ENCODE data around the gene CADPS. TPM values are rescaled to one million over a fixed set of nuclear protein-coding genes. Genes with fewer than 3 reads are reported as not detected.

CADPS gene
- total and polyA plus RNA-seq, 4 donors = 0.13 to 3.6 (median 0.49) TPM

DNA sequence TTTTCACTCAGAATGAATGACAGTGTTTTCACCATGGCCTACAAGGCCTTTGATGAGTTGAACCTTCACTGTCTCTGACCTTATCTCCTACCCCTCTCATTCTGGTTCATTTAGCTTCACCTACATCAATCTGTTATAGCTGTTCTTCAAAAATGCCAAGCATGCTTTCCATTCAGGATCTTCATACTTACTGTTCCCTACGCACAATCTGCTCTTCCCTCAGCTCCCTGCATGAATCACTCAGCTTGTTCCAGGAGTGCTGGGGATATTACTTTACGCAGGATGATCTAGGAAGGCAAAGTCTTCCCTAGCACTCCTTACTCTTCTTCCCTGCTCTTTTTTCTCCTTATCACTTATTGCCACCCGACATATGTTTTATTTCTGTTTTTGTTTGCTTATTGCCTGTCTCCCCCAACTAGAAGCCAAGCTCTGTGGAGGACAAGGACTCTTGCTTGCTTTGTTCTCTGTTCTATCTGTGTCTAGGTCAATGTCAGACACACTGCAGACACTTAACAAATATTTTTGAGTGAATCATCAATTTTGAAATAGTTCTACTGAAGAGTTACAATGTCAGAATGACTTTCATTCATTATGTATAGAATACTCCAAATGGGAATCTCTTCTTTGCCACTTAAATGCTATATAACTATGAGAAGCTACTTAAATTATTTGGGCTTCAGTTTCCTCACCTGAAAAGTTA is 263.5 kb downstream of the CADPS start:
- Histone ChIP-seq H3K36me3 (ENCODE audit: control insufficient read depth in 4 of 4, insufficient read depth in 4 of 4, low read length in 4 of 4) (no peaks in the 10 kb centered on the region), H3K27me3 (ENCODE audit: control insufficient read depth in 3 of 3, insufficient read depth in 3 of 3, low read length in 2 of 3) (peaks cover 0 to 3% (median 0%) of the 10 kb centered on the region in 3 donors), H3K4me3 (no peak overlapping the region), H3K4me1 (ENCODE audit: control insufficient read depth in 5 of 5, insufficient read depth in 5 of 5, low read length in 5 of 5) (peaks cover 0 to 6% (median 0%) of the 10 kb centered on the region in 5 donors), H3K9me3 (ENCODE audit: control insufficient read depth in 4 of 4, insufficient read depth in 3 of 4, low read length in 3 of 4) (no peaks in the 10 kb centered on the region), H3K27ac (ENCODE audit: low read depth in 1 of 2, low read length in 1 of 2) (no peak overlapping the region), H3K9ac (ENCODE audit: insufficient read depth in 1 of 2, low read length in 2 of 2) (no peak overlapping the region)
- TF ChIP-seq, protein P1, sequence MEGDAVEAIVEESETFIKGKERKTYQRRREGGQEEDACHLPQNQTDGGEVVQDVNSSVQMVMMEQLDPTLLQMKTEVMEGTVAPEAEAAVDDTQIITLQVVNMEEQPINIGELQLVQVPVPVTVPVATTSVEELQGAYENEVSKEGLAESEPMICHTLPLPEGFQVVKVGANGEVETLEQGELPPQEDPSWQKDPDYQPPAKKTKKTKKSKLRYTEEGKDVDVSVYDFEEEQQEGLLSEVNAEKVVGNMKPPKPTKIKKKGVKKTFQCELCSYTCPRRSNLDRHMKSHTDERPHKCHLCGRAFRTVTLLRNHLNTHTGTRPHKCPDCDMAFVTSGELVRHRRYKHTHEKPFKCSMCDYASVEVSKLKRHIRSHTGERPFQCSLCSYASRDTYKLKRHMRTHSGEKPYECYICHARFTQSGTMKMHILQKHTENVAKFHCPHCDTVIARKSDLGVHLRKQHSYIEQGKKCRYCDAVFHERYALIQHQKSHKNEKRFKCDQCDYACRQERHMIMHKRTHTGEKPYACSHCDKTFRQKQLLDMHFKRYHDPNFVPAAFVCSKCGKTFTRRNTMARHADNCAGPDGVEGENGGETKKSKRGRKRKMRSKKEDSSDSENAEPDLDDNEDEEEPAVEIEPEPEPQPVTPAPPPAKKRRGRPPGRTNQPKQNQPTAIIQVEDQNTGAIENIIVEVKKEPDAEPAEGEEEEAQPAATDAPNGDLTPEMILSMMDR (IDR thresholded peaks at IDR 0.05; ENCODE audit: control extremely low read depth, extremely low read depth) = no peak
- no peak for ATAC-seq (ENCODE audit: insufficient read depth, low FRiP score)
- WGBS, 2 donors = 92 to 98% methylated on average over 3 of the region's 3 CpGs
- no peak for DNase-seq

DNA sequence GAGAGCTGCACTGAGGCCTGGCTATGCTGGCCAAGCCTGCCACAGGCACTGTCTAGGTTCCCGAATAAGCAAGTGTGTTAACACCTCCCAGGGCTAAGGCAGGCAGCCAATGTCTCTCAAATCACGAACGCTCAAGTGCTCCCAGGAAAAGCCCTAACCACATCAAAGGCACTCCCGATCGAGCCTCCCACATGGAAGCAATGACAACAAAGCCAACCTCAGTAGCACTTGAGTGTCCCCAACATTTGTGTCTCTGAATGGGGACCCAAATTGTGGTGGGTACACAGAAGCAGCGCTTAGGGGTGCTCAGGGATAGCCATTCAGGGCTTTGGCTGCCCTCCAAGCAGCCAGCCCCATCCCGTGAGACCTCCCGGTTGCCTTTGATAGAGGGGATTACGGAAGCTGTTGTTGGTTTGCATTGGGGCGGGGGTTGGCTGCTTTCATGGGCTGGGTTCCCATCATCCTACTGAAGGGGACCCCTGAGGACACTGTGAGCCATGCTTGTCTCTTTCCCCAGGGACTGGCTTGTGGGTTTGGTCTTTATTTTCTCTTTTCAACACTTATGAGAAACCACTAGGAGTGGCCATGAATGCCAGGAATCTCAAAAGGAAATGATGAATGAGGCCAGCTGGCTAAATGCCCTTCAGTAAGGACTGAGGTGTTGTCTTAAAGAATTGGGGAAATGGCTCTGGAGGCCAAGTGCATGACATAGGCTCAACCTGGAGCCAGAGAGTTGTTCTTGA is 267.8 kb downstream of the CADPS start:
- H3K9me3 ChIP-seq (ENCODE audit: control insufficient read depth in 4 of 4, insufficient read depth in 3 of 4, low read length in 3 of 4) = no peaks in the 10 kb centered on the region
- H3K9ac ChIP-seq (ENCODE audit: insufficient read depth in 1 of 2, low read length in 2 of 2) = no peak overlapping the region
- peak in 1 of 3 donors; percentile 56 for DNase-seq
- H3K4me3 ChIP-seq = no peak overlapping the region
- peaks cover 0 to 7% (median 0%) of the 10 kb centered on the region in 5 donors for H3K4me1 ChIP-seq (ENCODE audit: control insufficient read depth in 5 of 5, insufficient read depth in 5 of 5, low read length in 5 of 5)
- no peaks in the 10 kb centered on the region for H3K36me3 ChIP-seq (ENCODE audit: control insufficient read depth in 4 of 4, insufficient read depth in 4 of 4, low read length in 4 of 4)
- 50 to 79% methylated on average over 10 of the region's 10 CpGs for WGBS, 2 donors
- peak overlapping the region in 1 of 2 donors; percentile 89 for H3K27ac ChIP-seq (ENCODE audit: low read depth in 1 of 2, low read length in 1 of 2)
- TF ChIP-seq, protein P1 (IDR thresholded peaks at IDR 0.05; ENCODE audit: control extremely low read depth, extremely low read depth) = no peak
- peak; percentile 74 for ATAC-seq (ENCODE audit: insufficient read depth, low FRiP score)
- no peaks in the 10 kb centered on the region for H3K27me3 ChIP-seq (ENCODE audit: control insufficient read depth in 3 of 3, insufficient read depth in 3 of 3, low read length in 2 of 3)

DNA sequence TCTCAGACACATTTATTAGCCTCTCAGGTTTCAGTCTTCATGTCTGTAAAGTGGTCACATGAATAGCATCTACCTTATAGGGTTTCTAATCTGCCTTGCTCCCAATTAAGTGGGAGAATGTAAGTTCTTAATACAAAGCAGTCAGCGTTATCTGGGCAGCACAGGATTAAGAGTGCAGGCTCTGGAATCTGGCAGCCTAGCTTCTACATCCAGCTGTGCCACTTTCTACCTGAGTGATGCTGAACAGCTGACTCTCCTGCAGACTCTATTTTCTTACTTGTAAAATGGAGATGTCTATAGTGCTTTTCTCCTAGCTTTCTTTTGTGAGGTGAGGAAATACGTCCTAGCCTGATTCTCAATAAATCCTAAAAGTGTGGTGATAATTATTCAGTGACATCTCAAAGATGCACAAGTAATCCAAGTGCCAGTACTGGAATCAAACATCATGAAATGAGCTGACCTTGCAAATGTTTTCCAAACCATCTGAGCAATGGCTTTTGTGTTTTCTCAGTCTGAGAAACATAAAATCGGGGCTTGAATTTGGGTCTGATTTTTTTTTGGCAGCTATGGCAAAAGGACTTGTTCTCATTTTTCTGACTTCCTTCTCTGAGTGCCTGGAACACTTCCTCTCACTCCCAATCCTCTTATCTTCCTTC is 269.7 kb downstream of the CADPS start:
- Histone ChIP-seq H3K9me3 (ENCODE audit: control insufficient read depth in 4 of 4, insufficient read depth in 3 of 4, low read length in 3 of 4) (no peaks in the 10 kb centered on the region), H3K27me3 (ENCODE audit: control insufficient read depth in 3 of 3, insufficient read depth in 3 of 3, low read length in 2 of 3) (no peaks in the 10 kb centered on the region), H3K4me3 (no peak overlapping the region), H3K27ac (ENCODE audit: low read depth in 1 of 2, low read length in 1 of 2) (no peak overlapping the region), H3K36me3 (ENCODE audit: control insufficient read depth in 4 of 4, insufficient read depth in 4 of 4, low read length in 4 of 4) (no peaks in the 10 kb centered on the region), H3K9ac (ENCODE audit: insufficient read depth in 1 of 2, low read length in 2 of 2) (no peak overlapping the region), H3K4me1 (ENCODE audit: control insufficient read depth in 5 of 5, insufficient read depth in 5 of 5, low read length in 5 of 5) (peaks cover 0 to 11% (median 3%) of the 10 kb centered on the region in 5 donors)
- no peak for ATAC-seq (ENCODE audit: insufficient read depth, low FRiP score)
- DNase-seq = no peak
- 42 to 57% methylated on average over 3 of the region's 3 CpGs for WGBS, 2 donors
- TF ChIP-seq, protein P1 (IDR thresholded peaks at IDR 0.05; ENCODE audit: control extremely low read depth, extremely low read depth) = no peak

All from lung (tissue), 12 donors.